OCI-LY3 (cell line): ENCODE measurements around the gene NBR1.
"Not testable (repeated sequence)": the region's sequence is repeated elsewhere in the genome, so short reads cannot be mapped to it uniquely, and the experiment has no call there.

Source experiments
- CTCF ChIP-seq: fragments of 200-600, 300-600 bp; sonication (generic); IDR thresholded peaks from 2 replicates; pipeline ENCODE4 v1.5.1; 2014; ENCODE audit warnings: antibody characterized with exemption, low read length, low read depth
- EZH2phosphoT487 ChIP-seq: fragments of 200-600 bp; shearing (Covaris generic); IDR thresholded peaks from 2 replicates; pipeline ENCODE4 v1.6.1; 2018; ENCODE audit warnings: antibody characterized with exemption, mixed run types, low read depth

GRCh38 chr17:43136574-43136973 lies 34.4 kb upstream of the NBR1 start:
- TF ChIP-seq CTCF, EZH2phosphoT487: not testable (repeated sequence)
